ENCODE results near the gene CYP4A22.

Gene CYP4A22

DNA sequence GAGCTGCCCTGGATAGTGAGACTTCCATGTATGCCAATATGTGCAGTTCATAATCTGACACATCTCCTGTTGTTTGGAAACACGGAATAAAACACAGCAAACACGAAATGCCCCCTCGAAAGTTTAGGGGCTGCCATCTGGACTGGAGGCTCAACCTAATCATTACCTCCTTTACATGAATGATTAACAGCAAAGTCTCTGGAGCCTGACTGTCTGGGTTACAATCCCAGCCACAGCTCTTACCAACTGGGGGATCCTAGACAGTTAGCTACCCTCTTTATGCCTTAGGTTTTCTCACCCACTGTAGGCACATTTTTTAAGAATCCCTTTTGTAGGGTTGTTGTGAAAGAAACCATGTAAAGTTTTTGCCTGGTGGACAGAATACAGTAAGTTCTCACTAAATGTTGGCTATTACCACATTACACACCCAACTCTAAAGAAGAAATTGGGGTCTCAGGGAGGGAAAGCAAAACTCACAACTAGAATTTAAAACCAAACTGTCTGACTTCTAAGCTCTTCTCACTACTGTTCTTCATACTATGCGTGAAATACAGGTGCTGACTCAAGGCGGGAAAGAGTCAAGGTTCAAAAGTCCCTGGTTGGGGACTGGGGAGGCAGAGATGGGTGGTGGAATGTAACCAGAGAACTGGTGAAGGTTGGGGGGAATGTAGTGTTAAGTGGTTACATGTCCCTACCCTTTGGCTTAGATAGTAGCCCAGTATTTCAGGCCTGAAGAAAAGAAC lies 24.2 kb downstream of the CYP4A22 start:
- no peak overlapping the region for H3K4me3 ChIP-seq (ENCODE audit: low read depth, low read length)
- no peaks in the 10 kb centered on the region for H3K9me3 ChIP-seq (ENCODE audit: control insufficient read depth, insufficient read depth, low read depth, low read length)
- POLR2A ChIA-PET, result no interaction called here
- no peaks in the 10 kb centered on the region for H3K4me1 ChIP-seq (ENCODE audit: control insufficient read depth, insufficient read depth, low read length)
- no peak for TF ChIP-seq ZNF19 (tag by site-specific recombination; IDR thresholded peaks at IDR 0.05; ENCODE audit: low read depth)
- TF ChIP-seq ZNF426 (tag by site-specific recombination; IDR thresholded peaks at IDR 0.05), result 0 out of 2 replicates have a peak, but pooled peaks have one; percentile 5
- H3K27ac ChIP-seq (ENCODE audit: extremely low read depth, low read depth, low read length), result no peak overlapping the region
- CTCF ChIA-PET, result no interaction called here
- H3K36me3 ChIP-seq (ENCODE audit: control insufficient read depth in 2 of 2, insufficient read depth in 1 of 2, low read length in 2 of 2), result no peaks in the 10 kb centered on the region

DNA sequence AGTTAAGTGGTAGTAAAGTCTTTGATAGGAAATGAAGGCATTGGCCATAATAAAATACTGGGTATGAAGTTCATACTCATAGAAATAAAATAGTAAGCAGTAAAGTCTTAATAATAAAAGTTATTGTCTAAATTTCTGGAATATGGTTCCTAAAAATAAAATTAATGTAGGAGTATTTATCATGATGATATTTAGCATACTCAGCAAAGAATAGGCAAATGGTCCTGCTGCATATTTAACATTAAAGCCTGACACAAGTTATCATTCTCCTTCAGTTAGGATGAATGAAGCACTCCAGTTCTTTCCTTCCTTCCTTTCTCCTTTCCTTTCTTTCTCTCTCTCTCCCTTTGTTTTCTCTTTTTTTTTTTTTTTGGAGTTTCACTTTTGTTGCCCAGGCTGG lies 27.3 kb downstream of the CYP4A22 start:
- Histone ChIP-seq H3K4me3 (ENCODE audit: low read depth, low read length) (no peak overlapping the region), H3K9me3 (ENCODE audit: control insufficient read depth, insufficient read depth, low read depth, low read length) (no peaks in the 10 kb centered on the region), H3K4me1 (ENCODE audit: control insufficient read depth, insufficient read depth, low read length) (no peaks in the 10 kb centered on the region), H3K36me3 (ENCODE audit: control insufficient read depth in 2 of 2, insufficient read depth in 1 of 2, low read length in 2 of 2) (no peaks in the 10 kb centered on the region), H3K27ac (ENCODE audit: extremely low read depth, low read depth, low read length) (no peak overlapping the region)
- no peak for TF ChIP-seq ZNF561 (tag by site-specific recombination; IDR thresholded peaks at IDR 0.05; ENCODE audit: borderline replicate concordance)
- no peak for TF ChIP-seq PRDM4 (tag by site-specific recombination; IDR thresholded peaks at IDR 0.05)
- no peak for TF ChIP-seq ZNF768 (tag by site-specific recombination; IDR thresholded peaks at IDR 0.05)
- TF ChIP-seq GFI1B (tag by site-specific recombination; IDR thresholded peaks at IDR 0.05), result no peak
- TF ChIP-seq PRDM1 (tag by site-specific recombination; IDR thresholded peaks at IDR 0.05), result peak; percentile 42; the same call in 1 of the 2 replicates
- ChIA-PET POLR2A (no interaction called here), CTCF (interaction anchor here (0.6 kb wide), 1 partner anchor 10 kb away, joined by 4 read pairs; no protein-coding TSS in a partner anchor)

DNA sequence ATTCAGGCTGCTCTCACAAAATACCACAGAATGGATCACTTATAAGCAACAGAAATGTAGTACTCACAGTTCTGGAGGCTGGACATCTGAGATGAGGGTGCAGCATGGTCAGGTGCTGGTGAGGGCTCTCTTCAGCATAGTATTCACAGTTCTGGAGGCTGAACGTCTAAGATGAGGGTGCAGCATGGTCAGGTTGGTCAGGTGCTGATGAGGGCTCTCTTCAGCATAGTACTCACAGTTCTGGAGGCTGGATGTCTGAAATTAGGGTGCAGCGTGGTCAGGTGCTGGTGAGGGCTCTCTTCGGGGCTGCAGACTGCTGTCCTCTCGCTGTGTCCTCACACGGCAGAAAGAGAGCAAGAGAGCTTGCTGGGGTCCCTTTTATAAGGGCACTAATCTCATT lies 35.5 kb downstream of the CYP4A22 start:
- Histone ChIP-seq H3K9me3 (ENCODE audit: control insufficient read depth, insufficient read depth, low read depth, low read length) (no peaks in the 10 kb centered on the region), H3K27ac (ENCODE audit: extremely low read depth, low read depth, low read length) (no peak overlapping the region), H3K36me3 (ENCODE audit: control insufficient read depth in 2 of 2, insufficient read depth in 1 of 2, low read length in 2 of 2) (no peaks in the 10 kb centered on the region), H3K4me1 (ENCODE audit: control insufficient read depth, insufficient read depth, low read length) (no peaks in the 10 kb centered on the region), H3K4me3 (ENCODE audit: low read depth, low read length) (no peak overlapping the region)
- no peak for TF ChIP-seq ZNF529 (tag by site-specific recombination; IDR thresholded peaks at IDR 0.05; ENCODE audit: insufficient replicate concordance)
- TF ChIP-seq PRDM1 (tag by site-specific recombination; IDR thresholded peaks at IDR 0.05), result no peak
- TF ChIP-seq ZNF416 (tag by site-specific recombination; IDR thresholded peaks at IDR 0.05), result no peak
- no peak for TF ChIP-seq GLI4 (tag by site-specific recombination; IDR thresholded peaks at IDR 0.05)
- no peak for TF ChIP-seq YY1 (tag by site-specific recombination; IDR thresholded peaks at IDR 0.05)
- TF ChIP-seq ZNF624 (tag by site-specific recombination; IDR thresholded peaks at IDR 0.05), result no peak
- ChIA-PET POLR2A (no interaction called here), CTCF (interaction anchor here (0.6 to 1.2 kb wide), 6 partner anchors 9 to 542 kb away, joined by 3 to 5 read pairs (median 3); no protein-coding TSS in a partner anchor)

DNA sequence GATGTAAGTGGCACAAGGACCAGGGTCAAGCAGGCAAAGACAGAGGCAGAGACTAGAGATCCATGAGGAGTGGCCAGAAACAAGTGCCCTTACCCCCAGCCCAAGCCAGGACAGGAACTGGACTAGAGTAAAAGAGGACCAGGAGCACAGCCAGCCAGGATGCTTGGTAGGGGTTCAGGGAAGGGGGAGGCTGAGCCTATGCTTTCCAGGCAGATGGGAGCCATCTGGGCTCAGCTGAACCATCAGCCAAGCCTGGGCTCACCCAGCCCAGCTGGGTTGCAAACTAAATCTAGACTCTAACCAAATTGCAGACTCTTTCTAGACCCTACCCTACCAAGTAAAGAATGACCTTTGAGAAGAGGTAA lies 37.4 kb downstream of the CYP4A22 start:
- H3K4me3 ChIP-seq (ENCODE audit: low read depth, low read length), result no peak overlapping the region
- POLR2A ChIA-PET, result no interaction called here
- CTCF ChIA-PET, result interaction anchor here (0.5 to 2.2 kb wide), 14 partner anchors 11 to 756 kb away, joined by 3 to 19 read pairs (median 4); no protein-coding TSS in a partner anchor

More for the DNA sequence above, 37.4 kb downstream of the CYP4A22 start:
- no peak for TF ChIP-seq ZNF404 (tag by site-specific recombination; IDR thresholded peaks at IDR 0.05)
- TF ChIP-seq ZNF350 (tag by site-specific recombination; IDR thresholded peaks at IDR 0.05), result no peak
- no peak for TF ChIP-seq ZNF549 (tag by site-specific recombination; IDR thresholded peaks at IDR 0.05)
- no peak for TF ChIP-seq ZEB2 (tag by site-specific recombination; IDR thresholded peaks at IDR 0.05)
- no peak for TF ChIP-seq ZBTB7A (tag by site-specific recombination; IDR thresholded peaks at IDR 0.05; ENCODE audit: low read depth)
- no peak for TF ChIP-seq GLI2 (tag by site-specific recombination; IDR thresholded peaks at IDR 0.05; ENCODE audit: borderline replicate concordance, low read depth)
- no peak for TF ChIP-seq ZSCAN23 (tag by site-specific recombination; IDR thresholded peaks at IDR 0.05)
- TF ChIP-seq ZNF362 (tag by site-specific recombination; IDR thresholded peaks at IDR 0.05), result no peak
- TF ChIP-seq WT1 (tag by site-specific recombination; IDR thresholded peaks at IDR 0.05), result no peak
- TF ChIP-seq ZNF692 (tag by site-specific recombination; IDR thresholded peaks at IDR 0.05), result no peak
- Histone ChIP-seq H3K9me3 (ENCODE audit: control insufficient read depth, insufficient read depth, low read depth, low read length) (no peaks in the 10 kb centered on the region), H3K4me1 (ENCODE audit: control insufficient read depth, insufficient read depth, low read length) (no peaks in the 10 kb centered on the region), H3K36me3 (ENCODE audit: control insufficient read depth in 2 of 2, insufficient read depth in 1 of 2, low read length in 2 of 2) (no peaks in the 10 kb centered on the region), H3K27ac (ENCODE audit: extremely low read depth, low read depth, low read length) (no peak overlapping the region)
